GM21786 (cell line): ENCODE data around the gene WDR88.
"Not testable (repeated sequence)": the region's sequence is repeated elsewhere in the genome, so short reads cannot be mapped to it uniquely, and the experiment has no call there.

Experiments
- ATAC-seq: cut with Tn5 transposase; IDR thresholded peaks from one replicate; pipeline ENCODE4 v1.9.1; 2021; ENCODE audit not compliant: unreplicated experiment

The WDR88 gene

GRCh38 chr19:33129901-33130300 is 2.0 kb upstream of the WDR88 start:
- ATAC-seq: no peak

- no peak for ATAC-seq
These were observed 1.5 kb upstream of the WDR88 start for GRCh38 chr19:33130433-33130832.

GRCh38 chr19:33132425-33132824 is 511 bp downstream of the WDR88 start:
- ATAC-seq: no peak

- no peak for ATAC-seq
These were observed 1.6 kb downstream of the WDR88 start for GRCh38 chr19:33133438-33134031.

GRCh38 chr19:33134571-33135041 is 2.7 kb downstream of the WDR88 start:
- no peak for ATAC-seq

GRCh38 chr19:33139165-33139564 is 7.3 kb downstream of the WDR88 start:
- no peak for ATAC-seq

GRCh38 chr19:33143897-33144405 is 12.0 kb downstream of the WDR88 start:
- ATAC-seq: no peak

- no peak for ATAC-seq
These were observed 14.3 kb downstream of the WDR88 start for GRCh38 chr19:33146209-33146608.

GRCh38 chr19:33147538-33147937 is 15.6 kb downstream of the WDR88 start:
- no peak for ATAC-seq

- no peak for ATAC-seq
These were observed 19.1 kb downstream of the WDR88 start for GRCh38 chr19:33150852-33151518.

GRCh38 chr19:33152176-33152575 is 20.3 kb downstream of the WDR88 start:
- no peak for ATAC-seq

GRCh38 chr19:33152625-33153024 is 20.7 kb downstream of the WDR88 start:
- not testable (repeated sequence) for ATAC-seq

GRCh38 chr19:33154313-33154712 is 22.4 kb downstream of the WDR88 start:
- ATAC-seq: not testable (repeated sequence)

- ATAC-seq: no peak
These were observed 24.4 kb downstream of the WDR88 start for GRCh38 chr19:33156334-33156733.

GRCh38 chr19:33157906-33158305 is 26.0 kb downstream of the WDR88 start:
- no peak for ATAC-seq

- no peak for ATAC-seq
These were observed 26.5 kb downstream of the WDR88 start for GRCh38 chr19:33158365-33158764.

- ATAC-seq: no peak
These were observed 27.2 kb downstream of the WDR88 start for GRCh38 chr19:33159149-33159548.

- peak; percentile 6 for ATAC-seq
These were observed 28.0 kb downstream of the WDR88 start for GRCh38 chr19:33159893-33160292.

GRCh38 chr19:33161201-33161600 is 29.3 kb downstream of the WDR88 start:
- no peak for ATAC-seq

- no peak for ATAC-seq
These were observed 31.6 kb downstream of the WDR88 start for GRCh38 chr19:33163481-33163880.

- not testable (repeated sequence) for ATAC-seq
These were observed 34.1 kb downstream of the WDR88 start for GRCh38 chr19:33166037-33166436.

- no peak for ATAC-seq
These were observed 35.5 kb downstream of the WDR88 start for GRCh38 chr19:33167438-33167837.

GRCh38 chr19:33168528-33168927 is 36.6 kb downstream of the WDR88 start:
- no peak for ATAC-seq
